ENCODE results near the gene GNPTG.

GNPTG gene

GRCh38 chr16:1338855-1339675 lies 12.7 kb upstream of the GNPTG start:
- H3K9ac ChIP-seq, result no peak overlapping the region
- H3K4me2 ChIP-seq, result no peak overlapping the region
- no peaks in the 10 kb centered on the region for H4K20me1 ChIP-seq (ENCODE audit: insufficient read depth)

GRCh38 chr16:1340730-1341494 lies 10.8 kb upstream of the GNPTG start:
- Histone ChIP-seq H3K9ac (no peak overlapping the region), H4K20me1 (ENCODE audit: insufficient read depth) (no peaks in the 10 kb centered on the region), H2AFZ (ENCODE audit: low read depth) (no peak overlapping the region), H3K4me3 (IDR thresholded peaks at IDR 0.05; ENCODE audit: insufficient read depth, low read depth, low read length) (no peak overlapping the region), H3K4me1 (ENCODE audit: low read depth, poor library complexity, severe bottlenecking) (peaks cover 27% of the 10 kb centered on the region), H3K36me3 (ENCODE audit: insufficient read depth) (no peaks in the 10 kb centered on the region), H3K27me3 (ENCODE audit: insufficient read depth, low read depth) (peaks cover 59% of the 10 kb centered on the region), H3K79me2 (ENCODE audit: insufficient read depth, low read depth) (no peaks in the 10 kb centered on the region), H3K4me2 (no peak overlapping the region), H3K27ac (no peak overlapping the region)
- TF ChIP-seq CTCF (conservative IDR thresholded peaks at IDR 0.05; ENCODE audit: low read depth, low read length), result no peak

More at GRCh38 chr16:1338855-1339675, 12.7 kb upstream of the GNPTG start:
- H3K4me3 ChIP-seq (IDR thresholded peaks at IDR 0.05; ENCODE audit: insufficient read depth, low read depth, low read length), result no peak overlapping the region
- H3K27me3 ChIP-seq (ENCODE audit: insufficient read depth, low read depth), result peaks cover 72% of the 10 kb centered on the region
- H3K79me2 ChIP-seq (ENCODE audit: insufficient read depth, low read depth), result no peaks in the 10 kb centered on the region
- H3K27ac ChIP-seq, result no peak overlapping the region
- TF ChIP-seq CTCF (conservative IDR thresholded peaks at IDR 0.05; ENCODE audit: low read depth, low read length), result no peak
- peaks cover 27% of the 10 kb centered on the region for H3K4me1 ChIP-seq (ENCODE audit: low read depth, poor library complexity, severe bottlenecking)
- H3K36me3 ChIP-seq (ENCODE audit: insufficient read depth), result no peaks in the 10 kb centered on the region
- H2AFZ ChIP-seq (ENCODE audit: low read depth), result no peak overlapping the region

GRCh38 chr16:1341495-1342420 lies 10.0 kb upstream of the GNPTG start:
- Histone ChIP-seq H4K20me1 (ENCODE audit: insufficient read depth) (no peaks in the 10 kb centered on the region), H3K27me3 (ENCODE audit: insufficient read depth, low read depth) (peaks cover 51% of the 10 kb centered on the region), H3K27ac (no peak overlapping the region), H3K4me1 (ENCODE audit: low read depth, poor library complexity, severe bottlenecking) (peaks cover 27% of the 10 kb centered on the region), H3K79me2 (ENCODE audit: insufficient read depth, low read depth) (no peaks in the 10 kb centered on the region), H3K4me3 (IDR thresholded peaks at IDR 0.05; ENCODE audit: insufficient read depth, low read depth, low read length) (no peak overlapping the region), H3K4me2 (peak overlapping the region; percentile 53; the same call in 1 of the 2 replicates), H3K36me3 (ENCODE audit: insufficient read depth) (no peaks in the 10 kb centered on the region), H2AFZ (ENCODE audit: low read depth) (peak overlapping the region; percentile 43; the same call in 1 of the 2 replicates), H3K9ac (no peak overlapping the region; the same call in 1 of the 2 replicates)
- TF ChIP-seq CTCF (conservative IDR thresholded peaks at IDR 0.05; ENCODE audit: low read depth, low read length), result no peak

All from KMS-11 (cell line).